NCI-H524 (cell line): ENCODE measurements around the gene C1orf159.

ENCODE experiments used
- DNase-seq, 2 experiments: peaks; one replicate each; lab custom pipeline; 2025; lab: John Stamatoyannopoulos, UW

The C1orf159 gene

DNA sequence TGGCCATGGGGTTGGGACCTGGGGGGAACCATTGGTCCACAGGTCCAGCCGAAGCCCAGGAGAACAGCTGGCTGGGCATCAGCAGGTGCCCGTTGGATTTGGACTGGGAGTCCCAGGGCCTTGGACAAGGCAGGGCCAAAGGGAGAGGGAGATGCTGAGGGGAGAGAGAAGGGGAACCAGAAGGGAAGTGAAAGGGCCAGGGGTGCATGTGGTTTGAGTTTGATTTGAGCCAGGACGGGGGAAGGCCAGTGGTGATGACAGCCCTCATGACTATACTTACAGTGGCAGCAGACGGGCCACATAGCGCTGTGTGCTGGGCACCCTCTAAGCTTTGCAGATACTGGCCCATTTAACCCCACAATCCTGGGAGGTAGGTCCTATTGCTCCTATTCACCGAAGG, 77.2 kb downstream of the C1orf159 start:
- DNase-seq: no peak

DNA sequence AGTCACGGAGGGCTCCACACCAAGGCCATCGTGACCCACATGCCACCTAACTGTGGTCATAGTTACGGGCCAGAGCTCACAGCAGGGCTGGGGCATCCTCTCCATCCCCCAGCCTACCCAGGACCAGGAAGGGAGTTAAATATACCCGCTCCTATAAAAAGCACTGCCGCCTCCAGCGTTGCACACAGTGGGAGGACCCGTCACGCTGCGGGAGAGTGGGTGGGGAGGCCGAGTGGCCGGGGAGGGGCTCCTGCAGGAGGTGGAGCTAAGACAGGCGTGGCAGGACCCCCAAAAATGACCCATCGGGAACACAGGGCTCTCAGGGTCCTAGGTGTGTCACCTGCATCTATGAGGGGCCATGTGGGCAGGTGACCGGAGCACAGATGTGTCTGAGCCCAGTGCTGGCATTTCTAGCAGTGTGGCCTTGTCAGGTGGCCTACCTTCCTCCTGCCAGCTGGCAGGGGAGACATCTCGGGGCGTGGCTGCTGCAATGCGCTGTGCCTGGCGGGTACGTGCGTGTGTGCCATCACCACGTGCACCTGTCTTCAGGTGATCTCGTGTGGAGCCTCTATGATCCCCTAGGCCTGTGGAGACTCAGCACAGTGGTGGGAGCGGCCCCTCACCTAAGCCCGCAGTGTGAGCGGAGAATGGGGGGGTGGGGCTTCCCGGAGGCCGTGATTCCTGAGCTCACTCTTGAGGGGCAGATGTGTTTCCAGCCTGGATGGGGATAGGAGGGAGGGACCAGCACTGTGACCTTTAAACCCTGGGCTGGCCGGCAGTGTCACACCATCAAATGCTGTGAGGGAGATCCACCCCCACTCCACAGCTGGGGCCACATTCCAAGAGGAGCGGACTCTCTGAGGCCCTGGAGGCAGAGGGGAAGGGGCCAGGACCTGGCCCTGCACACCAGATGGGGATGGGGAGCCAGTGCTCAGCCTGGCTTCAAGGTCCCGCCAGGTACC, 78.2 kb downstream of the C1orf159 start:
- DNase-seq: no peak

DNA sequence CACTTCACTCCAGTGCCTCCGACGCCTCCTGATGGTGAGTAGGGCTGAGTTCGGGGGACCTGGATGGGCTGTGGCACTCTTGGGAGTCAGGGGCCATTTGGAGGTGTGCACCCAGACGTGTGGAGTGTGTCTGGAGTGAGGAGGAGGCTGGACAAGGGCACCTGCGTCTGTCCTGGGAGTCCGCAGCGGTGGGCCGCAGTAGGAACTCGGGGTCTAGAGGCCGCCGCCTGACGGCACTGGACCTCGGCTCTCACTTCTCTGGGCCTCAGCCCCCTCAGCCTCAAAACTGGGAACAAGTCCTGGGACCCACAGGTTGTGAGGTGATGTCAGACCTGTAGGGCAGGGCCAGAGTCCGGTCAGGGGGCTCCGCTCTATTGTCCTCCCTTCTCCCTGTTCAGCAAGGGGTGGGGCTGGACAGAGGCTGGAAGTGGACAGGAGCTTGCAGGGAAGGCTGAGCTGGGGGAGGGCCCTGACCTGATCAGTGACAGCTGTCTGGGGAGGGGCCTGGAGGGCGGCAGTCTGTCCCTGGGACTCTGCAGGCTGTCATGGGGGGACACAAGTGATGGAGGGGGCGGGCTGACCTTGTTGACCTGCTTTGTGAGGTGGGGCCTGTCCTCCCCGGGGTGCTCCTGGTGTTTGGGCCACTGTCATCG, 80.5 kb downstream of the C1orf159 start:
- DNase-seq: no peak

DNA sequence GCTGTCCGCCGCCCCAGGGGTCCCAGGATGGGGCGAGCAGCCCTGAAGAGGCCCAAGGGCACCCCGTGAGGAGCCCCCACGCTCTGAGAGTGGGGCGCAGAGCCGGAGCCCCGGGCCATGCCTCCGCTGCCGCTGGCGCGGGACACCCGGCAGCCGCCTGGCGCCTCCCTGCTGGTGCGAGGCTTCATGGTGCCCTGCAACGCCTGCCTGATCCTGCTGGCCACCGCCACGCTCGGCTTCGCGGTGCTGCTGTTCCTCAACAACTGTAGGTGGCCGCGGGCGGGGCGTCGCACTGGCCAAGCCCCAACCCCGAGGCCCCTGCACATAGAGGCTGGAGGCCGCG, 81.5 kb downstream of the C1orf159 start:
- no peak for DNase-seq

DNA sequence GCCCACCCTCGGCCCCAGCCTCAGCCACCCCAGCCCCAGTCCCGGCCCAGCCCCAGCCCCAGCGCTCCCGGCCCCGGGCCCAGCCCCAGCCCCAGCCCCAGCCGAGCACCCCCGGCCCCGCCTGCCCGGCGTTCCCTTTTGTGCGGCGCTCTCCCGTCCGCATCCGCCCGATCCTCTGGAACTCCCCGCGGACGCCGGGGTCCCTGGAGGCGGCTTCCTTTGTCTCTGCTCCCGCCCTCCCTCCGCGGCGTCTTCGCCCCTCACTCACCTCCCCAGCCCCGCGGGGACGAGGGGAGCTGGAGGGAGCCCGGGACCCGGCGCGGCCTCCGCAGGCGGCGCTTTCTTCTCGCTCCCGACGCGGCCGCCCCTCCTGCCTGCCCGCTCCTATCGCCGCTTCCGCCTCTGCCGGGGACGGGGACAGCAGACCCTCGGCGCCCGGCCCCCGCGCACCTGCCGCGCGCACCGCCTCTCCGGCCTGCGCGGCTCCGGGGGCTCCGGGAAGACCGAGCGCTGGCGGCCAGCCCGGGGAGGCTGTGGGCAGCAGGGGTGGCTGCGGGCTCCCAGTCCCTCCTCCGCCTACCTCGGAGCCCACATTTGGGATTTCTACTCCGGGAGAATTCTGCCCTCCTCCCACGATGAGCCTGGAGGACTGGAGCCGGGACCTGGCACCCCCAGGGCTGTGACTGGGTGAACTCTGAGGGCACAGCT, 82.0 kb downstream of the C1orf159 start:
- no peak for DNase-seq

DNA sequence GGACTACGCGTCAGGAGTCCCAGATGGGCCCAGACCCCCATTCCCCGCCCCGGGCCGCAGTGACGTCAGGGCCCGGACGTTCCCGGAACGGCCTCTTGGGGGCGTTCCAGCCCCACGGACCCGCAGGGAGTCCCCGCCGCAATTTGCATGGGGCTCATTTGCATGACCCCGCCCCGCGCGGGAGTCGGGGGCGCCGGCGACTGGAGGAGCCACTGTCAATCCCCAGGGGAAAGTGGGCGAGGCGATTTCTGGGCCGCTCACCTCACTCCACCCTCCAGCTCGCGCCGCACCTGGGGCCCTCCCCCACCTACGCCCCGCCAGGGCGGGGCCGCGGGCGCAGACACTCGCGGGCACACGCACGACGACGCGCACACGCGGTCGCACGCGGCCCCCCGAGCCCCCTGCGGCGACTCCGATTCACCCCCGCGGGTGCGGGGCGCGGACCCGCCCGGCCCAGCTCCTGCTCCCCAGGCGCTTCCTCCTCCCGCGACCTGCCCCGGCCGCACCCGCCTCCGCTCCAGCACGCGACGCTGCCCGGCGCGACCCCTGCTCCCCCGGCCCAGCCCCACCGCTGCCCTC, 82.8 kb downstream of the C1orf159 start:
- peak; percentile 83 to 94 for DNase-seq

DNA sequence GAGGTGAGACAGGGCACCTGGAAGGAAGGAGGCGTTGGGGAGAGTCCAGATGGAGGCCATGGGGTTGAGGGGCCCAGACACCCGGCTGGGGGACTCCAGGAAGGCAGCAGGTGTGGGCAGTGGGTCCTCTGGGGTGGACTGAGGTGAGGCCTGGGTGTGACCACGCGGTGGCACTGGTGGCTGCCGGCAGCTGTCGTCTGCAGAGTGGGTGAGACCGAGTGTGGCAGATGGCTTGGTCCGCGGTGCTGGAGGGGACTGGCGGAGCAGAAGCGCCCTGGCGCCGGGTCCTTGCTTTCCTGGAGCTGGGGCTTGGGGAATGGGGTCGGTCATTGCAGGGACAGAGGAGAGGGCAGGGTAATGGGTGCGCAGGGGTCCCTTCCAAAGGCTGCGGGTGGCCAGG, 83.5 kb downstream of the C1orf159 start:
- DNase-seq: peak; percentile 51 to 84
